Stimulated activated CD8-positive, alpha-beta memory T cell treated with anti-CD3 and anti-CD28 coated beads, Interleukin-15, amount 100 ng/mL, for 1 hour (primary cell): Measurements from ENCODE around the gene CRYBA2.

ENCODE experiments used
- DNase-seq: peaks from one replicate; pipeline ENCODE4 v3.0.0-alpha.2; 2020; ENCODE audit warnings: low read depth

The CRYBA2 gene, protein sequence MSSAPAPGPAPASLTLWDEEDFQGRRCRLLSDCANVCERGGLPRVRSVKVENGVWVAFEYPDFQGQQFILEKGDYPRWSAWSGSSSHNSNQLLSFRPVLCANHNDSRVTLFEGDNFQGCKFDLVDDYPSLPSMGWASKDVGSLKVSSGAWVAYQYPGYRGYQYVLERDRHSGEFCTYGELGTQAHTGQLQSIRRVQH

DNA sequence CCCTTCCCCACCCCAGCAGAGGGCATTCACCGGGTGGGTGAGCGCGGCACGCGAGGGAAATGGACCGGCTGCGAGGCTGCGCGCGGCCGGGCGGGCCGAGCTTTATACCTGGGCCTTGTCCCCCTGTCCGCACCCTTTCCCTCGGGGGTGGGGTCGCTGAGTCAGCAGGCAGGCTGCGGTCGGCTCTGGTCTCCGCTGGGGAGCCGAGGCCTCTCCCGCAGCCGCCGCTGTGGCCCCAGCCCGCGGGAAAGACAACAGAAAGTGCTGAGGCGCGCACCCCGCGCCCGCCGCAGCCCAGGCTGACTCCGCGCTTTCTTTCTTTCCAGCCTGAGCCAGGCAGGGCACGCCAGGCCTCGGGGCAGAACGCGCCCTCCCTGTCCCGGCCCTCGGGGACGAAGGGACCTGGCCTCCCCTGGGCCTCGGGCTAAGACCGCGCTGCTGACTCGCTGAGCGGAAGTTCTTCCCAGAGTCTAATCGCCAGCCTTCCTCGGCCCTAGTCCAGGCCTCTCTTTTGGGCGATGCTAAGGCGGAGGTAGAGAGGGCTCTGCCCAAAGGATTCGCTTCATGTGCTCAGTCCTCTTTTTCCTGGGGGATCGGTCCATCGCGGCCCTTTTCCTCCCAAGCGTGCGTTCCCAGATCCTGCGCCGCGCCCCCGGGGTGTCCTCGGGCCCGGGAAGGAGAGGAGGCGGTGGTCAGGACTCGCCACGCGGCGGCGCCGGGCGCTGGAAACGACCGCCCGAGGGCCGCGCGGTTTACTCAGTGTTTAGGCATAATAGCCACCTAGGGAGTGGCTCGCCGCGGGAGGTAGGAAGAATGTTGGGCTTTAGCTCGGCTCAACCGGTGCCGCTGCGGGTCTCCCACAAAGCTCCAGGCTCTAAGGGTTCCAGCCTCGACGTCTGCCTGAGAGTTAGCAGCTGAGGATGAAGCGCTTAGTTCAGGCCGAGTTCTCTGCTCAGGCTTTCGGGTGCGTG is at the start of gene CRYBA2:
TSS of gene CRYBA2 (minus strand) at position 78 of the 971 bp plus-strand sequence. CDS start 246 bp downstream, outside the sequence.
- no peak for DNase-seq

DNA sequence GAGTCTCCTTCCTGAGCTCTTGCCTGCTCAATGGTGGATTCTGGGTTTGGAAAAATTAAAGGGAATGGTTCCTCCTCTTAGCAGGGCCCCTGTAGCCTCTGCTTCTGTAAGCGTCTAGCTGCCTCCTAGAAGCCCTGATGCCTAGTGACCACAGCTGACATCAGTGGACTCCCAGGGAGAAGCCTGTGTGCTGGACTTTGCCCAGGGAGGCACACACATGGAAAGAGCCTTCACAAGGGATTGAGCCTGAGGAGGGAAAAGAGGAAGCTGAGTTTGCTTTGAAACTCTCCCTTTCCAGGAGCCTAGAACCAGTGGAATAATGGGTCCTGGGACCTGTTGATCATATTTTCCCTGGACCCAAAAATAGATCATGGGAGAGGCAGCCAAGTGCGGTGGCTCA is 49.5 kb upstream of the CRYBA2 start:
- no peak for DNase-seq

DNA sequence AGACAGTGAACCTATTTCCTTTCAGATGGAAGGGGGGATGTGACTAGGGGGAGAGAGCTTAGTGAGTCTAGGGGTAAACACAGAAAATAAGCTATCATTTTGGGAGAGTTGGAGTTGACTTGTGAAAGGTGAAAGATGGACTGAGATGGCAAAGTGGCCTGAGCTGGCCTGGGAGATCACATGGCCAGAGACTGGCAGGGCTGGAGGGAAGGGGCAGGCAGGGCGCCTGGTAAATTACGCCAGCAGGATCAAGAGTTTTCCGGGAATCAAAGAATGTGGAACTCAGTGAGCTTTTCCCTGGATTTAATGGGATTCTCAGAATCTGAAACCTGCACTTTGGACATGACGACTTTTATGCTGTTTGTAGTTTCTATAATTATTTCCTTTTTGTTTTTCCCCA is 48.9 kb upstream of the CRYBA2 start:
- no peak for DNase-seq

DNA sequence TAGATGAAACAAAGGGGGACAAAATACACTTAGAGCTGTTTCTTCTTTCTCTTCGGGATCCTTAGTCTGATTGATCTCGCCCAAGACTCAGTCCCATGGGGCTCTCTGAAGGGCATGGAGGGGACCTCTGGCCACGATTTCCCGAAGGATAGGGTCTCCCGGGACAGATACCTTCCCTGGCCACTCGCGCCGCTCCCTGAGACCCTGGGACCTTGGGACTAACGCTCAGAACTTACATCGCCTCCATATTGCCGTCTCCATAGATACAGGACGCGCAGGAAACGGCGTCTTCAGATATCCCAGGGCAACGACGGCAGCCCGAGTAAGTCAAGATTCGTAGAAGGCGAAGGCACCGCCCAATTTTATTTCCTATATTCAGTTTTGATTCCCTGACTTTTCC is 48.0 kb upstream of the CRYBA2 start, which contains the start of gene CFAP65:
TSS of gene CFAP65 (minus strand) at position 265 of the 400 bp plus-strand sequence. CDS start 2,468 bp downstream, outside the sequence.
- DNase-seq: no peak

DNA sequence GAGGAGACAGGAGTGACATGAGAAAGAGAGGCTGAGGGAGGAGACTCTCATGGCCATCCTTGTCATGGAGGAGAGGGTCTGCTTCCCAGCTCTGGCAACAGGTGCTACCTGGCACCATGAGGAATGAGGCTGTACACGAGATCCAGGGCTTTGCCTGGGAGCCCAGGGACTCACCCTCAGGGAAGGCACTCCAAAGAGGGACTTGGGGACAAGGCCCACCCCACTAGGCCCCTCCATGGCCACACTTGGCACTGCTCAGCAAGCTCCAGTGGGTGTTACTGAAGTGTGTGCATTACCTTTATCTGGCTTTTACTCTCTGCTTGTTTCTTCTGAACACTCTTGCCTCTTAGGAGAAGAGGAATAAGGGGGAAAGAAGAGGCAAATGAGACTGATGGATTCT is 45.4 kb upstream of the CRYBA2 start:
- no peak for DNase-seq

DNA sequence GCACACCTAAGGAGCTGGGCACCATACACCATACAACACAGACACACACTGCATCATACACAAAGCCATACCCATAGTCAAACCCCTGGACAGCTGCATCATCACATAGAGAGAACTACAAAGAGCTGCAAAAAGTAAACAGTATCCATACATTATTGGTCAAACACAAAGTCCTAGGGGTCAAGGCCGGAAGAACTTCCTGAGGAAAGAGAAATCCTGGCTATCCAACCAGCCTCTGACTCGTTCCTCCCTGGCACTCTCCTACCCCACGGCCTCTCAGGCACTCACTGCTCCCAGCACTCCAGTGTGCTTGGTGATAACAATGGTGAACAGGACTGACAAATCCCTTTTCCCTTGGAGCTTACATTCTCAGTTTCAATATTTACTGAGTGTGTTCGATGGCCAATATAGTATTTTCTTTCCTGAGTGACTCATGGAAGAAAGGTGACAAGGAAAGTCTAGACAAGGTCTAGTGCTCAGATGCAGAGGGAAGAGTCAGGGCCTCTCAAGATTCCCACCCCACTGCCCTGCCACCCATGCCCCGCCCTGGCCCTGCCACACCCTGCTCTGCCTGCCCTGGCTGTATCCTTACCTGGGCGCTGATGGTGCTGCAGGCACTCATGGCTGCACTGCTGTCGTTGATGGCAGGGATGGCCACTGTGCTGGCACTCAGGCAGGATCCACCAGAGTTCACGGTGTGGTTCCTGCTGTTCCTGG is 44.7 kb upstream of the CRYBA2 start:
- no peak for DNase-seq

DNA sequence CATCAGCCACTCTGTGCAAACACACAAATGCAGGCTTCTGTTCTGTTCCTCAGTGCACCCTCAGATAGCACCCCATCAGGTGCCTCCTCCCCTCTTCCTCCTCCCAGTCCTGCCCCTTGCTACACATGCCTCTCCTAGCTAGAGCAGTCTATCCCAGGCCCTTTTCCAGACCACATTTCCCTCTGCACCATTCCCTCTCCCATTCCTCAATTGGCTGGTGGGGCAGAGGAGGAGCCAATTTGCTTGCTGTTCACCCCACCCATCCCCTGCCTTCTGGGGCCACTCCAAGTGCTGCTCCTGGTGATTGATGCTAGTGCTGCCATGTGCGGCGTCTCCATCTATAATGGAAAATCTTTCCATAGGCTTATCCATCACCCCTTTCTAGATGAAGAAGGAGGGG is 42.7 kb upstream of the CRYBA2 start:
- DNase-seq: no peak

DNA sequence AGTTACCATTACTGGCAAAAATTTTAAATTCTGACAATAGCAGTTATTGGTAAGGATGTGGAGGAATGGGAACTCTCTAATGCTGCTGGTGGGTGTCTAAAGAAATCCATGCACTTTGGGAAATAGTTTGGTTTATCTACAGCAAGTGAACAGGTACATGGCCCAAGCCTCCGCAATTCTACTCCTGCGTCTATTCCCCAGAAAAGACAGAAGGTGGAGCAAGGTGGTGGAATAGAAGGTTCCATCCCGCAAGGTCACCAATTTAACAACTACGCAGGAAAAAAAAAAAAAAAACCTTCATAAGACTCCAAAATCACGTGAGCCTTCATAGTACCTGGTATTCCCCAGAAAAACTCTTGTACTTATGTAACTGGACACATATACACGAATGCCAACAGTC is 41.6 kb upstream of the CRYBA2 start:
- no peak for DNase-seq

DNA sequence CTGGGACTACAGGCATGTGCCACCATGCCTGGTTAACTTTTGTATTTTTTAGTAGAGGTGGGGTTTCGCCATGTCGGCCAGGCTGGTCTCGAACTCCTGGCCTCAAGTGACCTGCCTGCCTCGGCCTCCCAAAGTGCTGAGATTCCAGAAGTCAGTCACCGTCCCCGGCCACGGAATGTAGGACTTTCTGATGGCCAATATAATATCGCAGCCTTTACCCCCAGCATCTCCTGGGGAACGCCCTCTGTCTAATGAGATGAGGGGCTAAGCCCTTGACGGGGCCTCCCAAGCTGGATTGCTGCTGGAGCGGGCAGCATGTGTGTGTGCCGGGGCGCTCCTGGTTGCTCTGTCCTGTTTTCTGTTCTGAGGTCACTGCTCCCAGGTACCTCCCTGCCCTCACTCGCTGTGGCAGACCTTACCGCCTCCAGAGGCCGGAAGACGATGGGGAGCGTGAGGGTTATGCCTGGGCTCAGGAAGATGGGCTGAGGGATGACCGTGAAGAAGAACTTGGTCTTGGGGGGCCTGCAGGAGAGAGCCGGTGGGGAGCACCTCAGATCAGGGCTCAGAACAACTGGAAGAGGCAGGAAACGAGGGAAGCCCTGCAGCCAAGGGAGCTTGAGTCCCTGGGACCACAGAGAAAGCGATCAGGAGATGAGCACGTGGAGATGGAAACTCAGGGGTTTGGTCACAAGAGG is 39.0 kb upstream of the CRYBA2 start:
- DNase-seq: no peak

DNA sequence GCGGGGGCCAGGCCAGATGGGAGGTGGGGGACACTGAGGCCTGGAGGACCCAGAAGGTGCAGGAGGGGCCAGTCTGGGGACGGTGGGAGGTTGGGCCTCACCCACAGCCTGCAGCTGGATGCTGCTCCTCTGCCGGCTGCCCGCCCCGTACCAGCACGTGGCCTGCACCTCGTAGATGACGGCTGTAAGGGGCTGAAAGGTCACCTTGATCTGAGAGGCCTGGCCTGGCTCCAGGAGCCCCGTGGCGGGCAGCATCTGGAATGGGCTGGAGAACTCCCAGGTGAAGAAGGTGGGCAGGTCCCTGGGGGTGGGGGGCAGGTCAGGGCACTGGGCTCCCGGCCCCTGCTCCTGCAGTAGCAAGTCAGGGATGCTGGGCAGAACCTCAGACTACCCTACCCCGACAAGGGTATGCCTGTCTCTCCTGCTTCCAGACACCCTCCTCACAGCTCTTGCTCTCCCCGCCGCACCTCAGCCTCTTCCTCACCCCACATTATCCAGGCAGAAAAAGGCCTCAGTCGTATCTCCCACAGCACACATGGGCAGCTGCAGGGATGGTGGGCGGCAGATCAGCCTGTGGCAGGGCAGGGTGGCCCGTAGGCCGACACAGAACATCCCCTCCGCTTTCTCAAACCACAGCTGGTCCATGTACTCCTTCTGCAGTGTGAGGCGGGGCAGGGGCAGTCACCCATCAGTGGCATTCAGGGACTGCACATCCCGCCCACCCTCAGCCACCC is 38.0 kb upstream of the CRYBA2 start:
- no peak for DNase-seq

DNA sequence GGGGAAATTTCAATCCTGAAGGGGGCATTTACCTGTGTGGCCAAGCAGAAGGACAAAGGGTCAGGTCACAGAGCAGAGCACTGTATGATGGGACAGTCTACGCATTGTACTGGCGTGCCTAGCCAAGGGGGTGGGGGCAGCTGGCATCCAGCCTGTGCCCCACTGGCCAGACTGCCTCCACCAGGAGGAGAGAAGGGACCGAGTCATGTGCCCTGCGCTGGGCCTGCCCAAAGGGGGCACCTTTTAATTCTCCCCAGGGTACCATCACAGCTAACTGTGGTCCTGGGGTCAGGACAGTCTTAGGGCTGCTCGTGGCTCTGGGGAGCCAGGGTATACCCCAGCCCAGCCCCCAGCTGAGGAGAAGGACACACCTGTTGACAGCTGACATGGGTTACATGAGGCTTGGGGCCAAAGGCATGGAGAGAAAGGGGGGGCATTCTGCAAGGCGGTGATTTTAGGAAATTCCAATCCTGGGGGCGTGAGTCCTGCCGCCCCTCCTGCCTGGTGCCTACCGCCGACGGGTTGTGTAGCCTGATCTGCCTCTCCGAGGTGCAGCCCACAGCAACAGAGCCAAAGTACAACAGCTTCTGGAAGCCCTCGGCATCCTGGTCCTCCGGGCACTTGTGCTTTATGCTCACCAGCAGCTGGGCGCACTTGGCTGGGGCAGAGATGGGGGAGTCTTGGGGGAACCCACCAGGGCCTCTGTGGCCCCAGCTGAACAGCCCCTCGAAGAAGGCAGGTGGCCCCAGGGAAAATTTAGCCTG is 37.1 kb upstream of the CRYBA2 start:
- DNase-seq: no peak

DNA sequence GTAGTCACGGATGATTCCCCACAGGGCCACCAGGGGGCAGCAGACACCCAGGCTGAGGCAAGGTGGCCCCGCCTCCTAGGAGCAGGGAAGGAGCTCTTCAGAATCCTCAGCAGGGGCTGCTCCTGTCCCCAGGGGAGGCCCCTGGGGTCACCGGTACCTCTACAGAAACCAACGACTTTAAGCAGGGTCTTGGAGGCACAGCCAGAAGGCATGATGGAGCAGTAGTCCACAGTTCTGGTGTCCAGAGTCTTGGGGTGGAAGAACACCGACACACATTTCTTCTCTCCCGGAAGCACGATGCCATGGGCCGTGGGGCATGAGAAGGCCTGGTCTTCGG is 36.6 kb upstream of the CRYBA2 start:
- peak; percentile 55 for DNase-seq

DNA sequence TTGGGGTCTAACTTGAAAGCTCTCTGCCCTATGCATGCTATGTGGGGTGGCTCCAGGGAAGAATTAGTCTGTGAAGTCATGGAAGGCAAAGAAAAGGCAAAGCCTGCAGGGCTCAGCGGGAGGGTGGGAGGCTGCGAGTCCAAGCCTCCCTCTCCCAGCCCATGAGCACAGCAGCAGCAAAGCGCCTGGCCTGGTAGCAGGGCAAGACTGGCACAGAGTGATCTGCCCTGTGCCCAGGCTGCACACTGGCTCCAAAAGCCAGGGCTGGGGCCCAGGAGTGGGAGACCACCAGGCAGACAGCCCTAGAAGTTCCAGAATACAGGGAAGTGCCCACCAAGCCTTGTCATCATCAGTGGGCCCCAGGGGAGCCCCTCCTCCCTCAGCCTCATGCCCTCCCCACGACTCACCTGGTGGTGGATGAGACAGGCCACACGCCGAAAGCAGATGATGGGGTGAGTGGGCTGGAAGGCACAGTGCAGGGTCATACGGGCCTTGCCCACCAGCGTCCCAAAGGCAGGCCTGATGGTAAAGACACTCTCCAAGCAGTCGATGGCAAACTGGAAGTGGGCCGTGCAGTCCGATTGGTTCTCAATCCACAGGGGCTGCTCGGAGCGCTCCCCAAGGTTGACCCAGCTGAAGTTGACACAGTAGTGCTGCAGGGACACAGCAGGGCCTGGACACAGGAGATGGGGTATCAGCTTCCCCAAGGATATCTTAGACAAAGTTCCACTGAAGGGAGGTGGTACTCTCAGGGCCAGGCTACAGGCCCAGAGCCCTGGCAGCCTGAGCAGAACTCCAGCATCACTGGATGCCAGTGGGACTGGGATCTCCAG is 36.0 kb upstream of the CRYBA2 start:
- no peak for DNase-seq

DNA sequence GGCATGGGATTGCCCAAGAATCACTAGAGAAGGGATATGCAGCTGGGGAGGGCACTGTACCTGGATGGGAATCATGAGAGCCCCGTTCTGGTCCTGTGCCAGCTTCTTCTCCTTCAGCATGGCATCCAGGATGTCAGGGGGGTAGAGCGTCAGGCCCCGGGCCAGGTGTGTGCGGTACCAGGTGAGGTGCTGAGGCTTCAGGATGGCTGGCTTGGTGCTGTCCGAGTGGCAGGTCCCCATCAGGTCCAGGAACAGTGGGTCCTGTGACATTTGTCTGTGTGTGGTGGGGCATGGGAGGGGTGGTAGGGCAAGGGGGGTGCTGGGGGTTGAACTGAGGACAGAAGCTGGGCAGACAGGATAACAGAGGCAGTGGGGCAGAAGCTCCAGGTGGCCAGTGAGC is 34.9 kb upstream of the CRYBA2 start:
- DNase-seq: no peak

DNA sequence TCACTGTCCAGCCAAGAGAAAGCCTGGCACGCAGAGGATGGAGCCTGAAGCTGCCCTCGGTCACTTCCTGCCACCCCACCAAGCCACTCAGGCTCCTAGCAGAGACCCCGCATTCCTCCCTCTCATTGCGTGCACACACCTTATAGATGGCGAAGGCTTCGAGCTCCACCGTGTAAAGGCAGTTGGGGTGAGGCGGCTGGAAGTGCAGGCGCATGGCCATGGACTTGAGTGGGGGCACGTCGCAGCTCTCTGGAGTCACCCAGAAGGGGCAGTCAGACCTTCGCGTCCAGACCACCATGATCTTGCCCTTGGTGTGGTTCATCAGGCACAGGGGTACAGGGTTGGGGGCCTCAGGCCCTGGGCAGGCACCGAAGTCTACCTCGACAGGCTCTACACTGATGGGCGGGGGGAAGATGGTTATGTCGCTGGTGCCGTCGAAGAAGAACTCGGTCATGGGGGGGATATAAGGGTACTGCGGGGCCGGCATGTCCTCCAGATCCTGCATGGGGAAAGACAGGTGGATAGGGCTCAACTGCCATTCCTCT is 34.4 kb upstream of the CRYBA2 start:
- DNase-seq: no peak

DNA sequence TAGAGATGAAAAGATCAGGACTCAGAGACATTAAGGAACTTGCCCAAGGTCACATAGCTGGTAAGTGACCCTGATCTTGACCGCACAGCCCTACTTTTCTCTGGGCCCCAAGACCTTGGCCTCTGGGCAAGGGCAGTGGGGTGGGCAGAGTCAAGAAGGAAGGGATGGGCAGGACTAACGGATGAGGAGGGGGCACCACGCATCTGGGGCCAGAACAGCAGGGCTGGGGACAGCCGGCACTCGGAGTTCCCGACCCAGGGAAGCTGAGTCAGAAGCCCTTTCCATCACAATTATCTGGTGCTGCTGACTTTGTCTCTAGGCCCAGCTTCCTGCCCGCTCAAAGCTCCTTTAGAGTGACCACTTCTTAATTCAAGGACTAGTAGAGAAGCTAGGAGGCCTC is 33.7 kb upstream of the CRYBA2 start:
- no peak for DNase-seq

DNA sequence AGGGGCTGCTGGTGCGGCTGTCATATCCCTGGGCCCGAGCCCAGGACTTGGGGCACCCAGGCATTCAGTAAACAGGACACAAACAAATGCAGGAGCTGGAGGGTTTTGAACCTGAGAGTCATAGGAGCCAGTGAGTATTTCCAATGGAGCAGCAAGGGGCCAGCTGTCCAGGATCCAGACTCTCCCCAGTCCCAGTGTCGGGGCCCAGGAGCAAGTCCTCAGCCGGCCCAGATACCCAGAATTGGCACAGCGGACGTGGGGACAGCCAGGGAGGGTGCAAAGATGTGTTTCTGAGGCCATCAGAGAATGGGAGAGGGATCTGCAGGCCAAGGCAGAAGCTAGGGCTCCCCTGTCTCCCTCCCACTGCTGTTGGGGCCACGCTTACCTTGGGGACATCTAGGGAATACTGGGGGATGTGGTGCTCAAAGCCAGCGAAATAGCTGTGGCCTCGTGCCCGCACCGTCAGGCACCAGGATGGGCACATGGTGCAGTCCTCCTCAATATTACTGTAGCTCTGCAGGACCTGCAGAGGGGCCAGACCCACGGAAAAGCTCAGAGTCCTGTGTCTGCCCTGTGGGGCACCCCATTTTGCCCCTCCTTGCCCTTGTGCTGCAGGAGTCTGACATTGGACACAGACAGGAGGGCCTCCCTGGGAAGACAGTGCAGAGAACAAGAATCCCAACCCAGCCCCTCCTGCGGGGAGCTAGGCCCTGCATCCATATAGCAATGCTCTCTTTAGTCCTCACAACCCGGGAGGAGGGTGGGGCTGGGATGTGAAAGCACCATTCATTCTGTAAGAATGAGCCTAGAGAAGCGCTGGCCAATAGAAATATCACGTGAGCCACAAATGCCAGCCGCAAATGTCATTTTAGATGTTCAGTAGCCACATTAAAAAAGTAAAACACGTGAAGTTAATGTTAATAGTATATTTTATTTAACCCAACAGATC is 32.7 kb upstream of the CRYBA2 start:
- DNase-seq: no peak

DNA sequence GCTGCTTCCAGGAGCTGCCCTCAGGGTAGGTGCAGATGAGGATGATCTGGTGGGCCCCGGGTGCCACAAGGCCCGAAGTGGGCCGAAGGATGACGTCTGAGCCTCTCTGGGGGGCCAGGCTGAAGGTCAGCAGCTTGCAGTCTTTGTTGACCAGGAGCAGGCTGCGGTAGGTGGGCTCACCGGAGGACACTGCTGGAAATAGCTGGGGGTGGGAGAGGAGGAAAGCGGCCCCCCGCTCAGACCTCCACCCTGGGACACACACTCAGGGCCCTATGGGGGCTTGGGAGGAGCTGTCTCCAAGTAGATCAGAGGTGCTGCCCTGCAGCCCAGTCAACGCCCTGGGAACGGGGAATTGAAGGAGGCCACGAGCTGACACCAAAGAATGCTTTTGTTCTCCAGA is 30.8 kb upstream of the CRYBA2 start:
- no peak for DNase-seq
